COLO829 (cell line): Measurements from ENCODE around the gene DNAAF1.
"Not testable (repeated sequence)": the region's sequence is repeated elsewhere in the genome, so short reads cannot be mapped to it uniquely, and the experiment has no call there.

Source experiments
- DNase-seq: peaks from one replicate; pipeline ENCODE4 v3.0.0; 2012; ENCODE audit warnings: low spot score

Gene DNAAF1

DNA sequence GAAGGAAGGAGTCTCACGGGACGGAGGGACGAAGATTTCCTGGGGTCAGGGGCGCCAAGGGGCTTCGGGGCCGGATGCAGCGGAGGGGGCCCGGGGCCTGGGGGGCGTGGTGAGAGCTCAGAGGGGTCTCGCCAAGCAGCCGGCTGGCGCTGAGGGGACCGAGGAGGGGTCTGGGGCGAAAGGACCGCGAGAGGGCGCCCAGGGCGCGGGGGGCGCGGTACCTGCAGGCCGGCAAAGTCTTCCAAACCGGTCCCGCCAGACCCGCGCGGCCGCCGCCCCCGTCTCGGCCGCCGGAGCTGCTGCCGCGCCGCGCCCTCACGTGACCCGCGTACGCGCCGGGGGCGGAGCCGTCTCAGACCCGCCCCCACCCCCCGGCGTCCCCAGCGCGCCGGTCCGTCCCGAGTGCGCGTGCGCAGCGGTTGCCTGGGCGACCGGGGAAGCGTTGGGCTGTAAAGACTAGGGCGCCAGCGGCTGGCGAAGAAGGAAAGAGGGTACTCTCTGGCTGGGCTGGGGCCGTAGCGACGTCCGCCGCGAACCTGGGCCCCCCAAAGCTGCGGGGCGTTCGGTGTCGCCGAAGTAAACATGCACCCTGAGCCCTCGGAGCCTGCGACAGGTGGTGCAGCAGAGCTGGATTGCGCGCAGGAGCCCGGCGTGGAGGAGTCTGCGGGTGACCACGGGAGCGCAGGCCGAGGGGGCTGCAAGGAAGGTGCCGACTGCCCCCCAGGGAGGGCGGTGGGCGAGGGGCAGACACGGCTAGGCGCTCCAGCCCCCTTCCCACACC is at the start of gene DNAAF1, which contains the start of gene HSDL1:
Gene DNAAF1 (plus strand): TSS at position 450 of the 781 bp plus-strand sequence. CDS start 133 bp downstream, at position 583.
Gene HSDL1 (minus strand): TSS at position 319 of the 781 bp plus-strand sequence. CDS start 13,856 bp downstream, outside the sequence.
- peak; percentile 78 for DNase-seq

DNA sequence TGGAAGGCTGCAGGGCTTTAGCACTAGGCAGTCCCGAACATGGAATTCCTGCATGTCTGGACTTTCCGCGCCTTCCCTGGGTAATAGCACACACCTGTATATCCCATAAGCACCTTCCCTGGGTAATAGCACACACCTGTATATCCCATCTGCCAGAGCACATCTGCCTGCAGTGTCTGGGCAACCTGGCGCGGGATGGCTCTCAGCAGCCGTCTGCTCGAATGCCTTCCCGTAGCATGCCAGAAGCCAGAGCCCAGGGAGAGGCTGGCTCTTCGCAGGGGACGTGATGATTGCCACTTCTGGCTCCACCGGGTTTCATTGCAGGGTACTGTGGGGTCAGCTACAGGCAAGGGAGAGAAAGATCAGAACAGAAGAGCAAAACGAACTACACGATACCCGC is 49.6 kb upstream of the DNAAF1 start:
- no peak for DNase-seq

- no peak for DNase-seq
These were observed 48.6 kb upstream of the DNAAF1 start for GRCh38 chr16:84096447-84097005.

DNA sequence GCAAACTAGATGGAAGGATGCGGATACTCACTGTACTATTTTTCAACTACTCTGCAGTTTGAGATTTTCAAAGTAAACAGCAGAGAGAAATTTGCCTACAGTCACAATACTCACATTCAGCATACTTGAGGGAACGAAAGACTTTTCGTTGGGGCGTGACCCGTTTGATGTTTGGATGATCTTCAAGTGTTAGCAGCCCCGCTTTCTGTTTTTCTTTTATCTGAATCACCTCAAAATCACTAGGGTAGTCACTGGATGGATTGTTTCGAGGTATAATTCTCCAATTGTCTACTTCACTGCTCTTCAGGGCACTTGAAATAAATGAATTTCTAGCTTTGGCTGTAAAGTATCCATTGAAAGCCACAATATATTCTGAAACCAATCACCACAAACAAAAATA is 46.2 kb upstream of the DNAAF1 start:
- DNase-seq: no peak

GRCh38 chr16:84103678-84104077 is 41.4 kb upstream of the DNAAF1 start:
- DNase-seq: no peak

GRCh38 chr16:84104231-84104630 is 40.9 kb upstream of the DNAAF1 start:
- no peak for DNase-seq

GRCh38 chr16:84105301-84105815 is 39.8 kb upstream of the DNAAF1 start:
- DNase-seq: no peak

DNA sequence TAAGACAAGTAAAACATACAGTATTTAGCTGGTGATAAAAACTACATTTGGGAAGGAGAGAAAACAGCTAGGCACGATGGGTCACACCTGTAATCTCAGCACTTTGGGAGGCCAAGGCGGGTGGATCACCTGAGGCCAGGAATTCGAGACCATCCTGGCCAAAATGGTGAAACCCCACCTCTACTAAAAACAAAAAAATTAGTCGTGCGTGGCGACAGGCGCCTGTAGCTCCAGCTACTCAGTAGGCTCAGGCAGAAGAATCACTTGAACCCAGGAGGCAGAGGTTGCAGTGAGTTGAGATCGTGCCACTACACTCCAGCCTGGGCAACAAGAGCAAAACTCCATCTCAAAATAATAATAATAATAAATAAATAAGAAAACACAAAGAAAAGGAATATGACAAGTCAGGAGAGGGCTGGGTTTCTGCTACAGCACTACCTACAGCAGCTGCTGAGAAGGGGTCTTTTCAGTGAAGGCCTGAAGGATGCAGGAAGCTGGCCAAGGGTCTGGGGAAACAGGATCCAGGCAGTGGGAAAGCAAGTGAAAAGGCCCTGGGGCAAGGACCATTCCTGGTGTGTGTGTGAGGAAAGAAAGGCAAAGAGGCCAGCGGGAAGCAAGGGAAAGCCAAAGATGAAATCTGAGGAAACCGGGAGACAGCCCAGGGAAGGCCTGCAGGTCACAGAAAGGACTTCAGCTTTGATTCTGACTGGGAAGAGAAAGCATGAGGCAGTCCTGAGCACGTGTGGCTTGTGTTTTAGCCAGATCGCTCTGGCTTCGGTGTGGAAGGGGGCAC is 39.0 kb upstream of the DNAAF1 start:
- no peak for DNase-seq

- DNase-seq: no peak
These were observed 37.2 kb upstream of the DNAAF1 start for GRCh38 chr16:84107921-84108320.

DNA sequence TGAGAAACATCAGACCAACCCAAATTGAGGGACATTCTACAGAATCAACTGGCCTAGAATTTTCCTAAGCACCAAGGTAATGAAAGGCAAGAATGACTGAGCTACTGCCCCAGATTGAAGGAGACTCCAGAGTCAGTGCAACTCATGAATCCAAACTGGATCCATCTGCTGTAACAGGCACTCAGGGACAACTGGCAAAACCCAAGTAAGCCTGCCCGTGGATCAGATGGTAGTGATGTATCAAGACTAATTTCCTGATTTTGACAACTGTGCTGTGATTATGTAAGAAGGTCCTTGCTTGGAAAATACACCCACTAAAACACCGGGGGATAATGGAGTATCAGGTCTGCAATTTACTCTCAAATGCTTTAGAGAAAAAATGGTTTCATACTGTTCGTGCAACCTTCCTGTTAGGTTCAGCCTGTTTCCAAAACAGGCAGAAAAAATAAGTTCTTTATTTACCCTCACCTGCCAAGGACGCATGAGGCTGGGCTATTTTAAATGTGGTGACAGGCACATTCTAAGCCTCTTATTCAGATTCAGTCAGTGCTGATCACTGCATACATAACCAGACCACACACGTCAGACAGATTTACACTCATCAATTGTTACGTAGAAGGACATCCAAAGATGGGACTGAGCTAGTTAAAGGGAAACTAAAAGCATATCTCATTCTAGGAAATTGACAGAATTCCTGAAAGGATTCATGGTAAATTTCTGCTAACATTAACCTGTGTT is 35.3 kb upstream of the DNAAF1 start:
- DNase-seq: no peak

DNA sequence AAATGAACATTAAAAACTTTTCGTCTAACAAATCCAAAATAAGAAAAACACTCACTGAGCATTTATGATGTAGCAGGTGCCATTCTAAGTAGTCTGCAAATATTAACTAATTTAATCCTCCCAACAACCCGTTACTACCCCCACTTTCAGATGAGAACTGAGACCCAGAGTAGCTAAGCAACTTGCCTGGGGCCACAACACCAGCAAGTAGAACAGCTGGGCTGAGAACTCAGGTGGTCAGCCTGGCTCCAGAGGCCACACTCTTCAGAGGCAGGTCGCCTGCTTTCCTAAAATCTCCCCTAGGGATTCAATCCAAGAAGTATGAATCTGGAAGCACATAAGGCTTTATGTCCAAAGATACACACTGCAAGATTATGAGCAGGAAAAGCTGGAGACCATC is 34.6 kb upstream of the DNAAF1 start:
- DNase-seq: no peak

DNA sequence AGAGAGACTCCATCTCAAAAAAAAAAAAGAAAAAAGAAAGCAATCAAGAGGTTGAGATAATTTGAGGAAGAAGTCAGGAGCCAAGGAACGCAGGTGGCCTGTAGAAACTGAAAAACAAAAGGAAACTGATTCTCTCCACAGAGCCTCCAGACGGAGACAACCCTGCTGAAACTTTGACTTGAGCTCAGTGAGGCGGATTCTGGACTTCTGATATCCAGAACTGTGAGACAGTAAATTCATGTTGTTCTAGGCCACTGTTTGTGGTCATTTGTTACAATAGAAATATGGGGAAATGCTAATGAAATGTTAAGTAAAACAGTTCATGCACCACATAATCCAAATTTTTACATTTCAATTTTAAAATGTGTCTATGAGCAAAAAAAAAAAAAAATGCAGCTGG is 33.6 kb upstream of the DNAAF1 start:
- no peak for DNase-seq

- DNase-seq: not testable (repeated sequence)
These were observed 33.2 kb upstream of the DNAAF1 start for GRCh38 chr16:84111949-84112348.

- no peak for DNase-seq
These were observed 29.0 kb upstream of the DNAAF1 start for GRCh38 chr16:84115919-84116719.

DNA sequence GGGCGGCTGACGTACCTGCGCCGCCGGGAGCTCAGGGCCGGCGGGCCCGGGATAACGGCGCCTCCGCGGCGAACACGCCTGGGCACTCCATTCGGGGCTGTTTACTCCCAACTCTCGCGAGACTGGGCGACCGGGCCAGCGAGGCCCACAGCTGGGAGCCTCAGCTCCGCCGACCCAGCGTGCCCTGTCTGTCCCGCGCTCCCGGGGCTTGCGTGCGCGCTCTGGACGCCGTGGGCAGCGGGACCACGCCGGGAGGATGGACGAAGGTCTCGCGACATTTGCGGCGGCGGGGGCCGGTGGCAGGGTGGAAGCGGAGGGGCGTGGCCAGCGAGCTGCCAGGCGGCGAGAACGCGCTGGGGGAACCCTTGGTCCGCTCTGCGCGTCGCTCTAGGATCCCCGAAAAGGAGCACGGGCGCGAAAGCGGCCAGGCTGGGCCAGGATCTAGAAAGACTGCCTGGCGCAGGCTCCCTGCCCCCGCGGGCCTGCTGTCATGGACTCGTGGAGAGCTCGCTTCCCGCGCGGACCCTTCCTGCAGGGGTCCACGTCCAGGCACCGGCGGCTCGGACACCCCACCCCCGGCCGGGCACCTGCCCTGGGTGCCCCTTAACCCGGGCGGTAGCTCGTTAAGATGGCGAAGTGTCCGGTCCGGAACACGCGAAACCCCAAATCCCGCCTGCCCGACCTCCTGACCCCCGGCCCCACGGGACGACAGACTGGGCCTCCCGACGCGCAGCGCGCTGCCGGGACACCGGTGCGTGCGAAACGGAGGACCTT is 28.2 kb upstream of the DNAAF1 start, which contains the start of gene MBTPS1:
Gene MBTPS1 (minus strand): TSS at position 223 of the 774 bp plus-strand sequence. CDS start 15,159 bp downstream, outside the sequence.
- peak; percentile 83 for DNase-seq

- DNase-seq: no peak
These were observed 27.6 kb upstream of the DNAAF1 start for GRCh38 chr16:84117494-84117843.

- not testable (repeated sequence) for DNase-seq
These were observed 26.8 kb upstream of the DNAAF1 start for GRCh38 chr16:84118315-84118714.

GRCh38 chr16:84119368-84119767 is 25.7 kb upstream of the DNAAF1 start:
- DNase-seq: no peak

DNA sequence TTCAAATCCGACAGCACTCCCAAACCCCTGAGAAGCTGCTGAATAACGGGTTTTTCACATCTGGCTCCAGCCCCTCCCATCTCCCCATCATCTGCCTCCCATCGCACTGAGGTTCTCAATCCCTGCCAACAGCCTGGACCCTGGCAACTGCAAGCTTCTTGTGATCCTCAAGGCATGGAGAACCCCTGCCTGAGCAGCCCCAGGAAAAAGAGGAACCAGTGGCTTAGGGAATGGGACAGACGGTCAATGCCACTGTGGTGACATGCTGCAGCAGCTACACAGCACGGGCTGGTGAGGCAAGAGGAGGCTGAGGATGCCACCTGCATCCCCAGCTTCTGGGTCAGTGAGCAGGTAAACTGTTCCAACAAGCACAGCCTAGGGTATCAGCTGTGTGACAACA is 25.1 kb upstream of the DNAAF1 start:
- no peak for DNase-seq

GRCh38 chr16:84121007-84121406 is 24.1 kb upstream of the DNAAF1 start:
- DNase-seq: no peak
